HepG2 (cell line): ENCODE data around the gene PLCXD3. TPM values are rescaled to one million over a fixed set of nuclear protein-coding genes. Genes with fewer than 3 reads are reported as not detected.

Source experiments
- ATAC-seq: fragments of 200-7000 bp; cut with Tn5 transposase; 3 replicates; pipeline ENCODE4 v1.9.1; 2020; ENCODE audit warnings: mild to moderate bottlenecking, moderate library complexity
- BruUV-seq: library from RNA; stranded (reverse); fragments of 400-500 nt; replicated peaks from 2 replicates; lab custom pipeline; 2021; lab: Mats Ljungman, UMichigan
- CTCF ChIA-PET: fragments of 300-600 bp; formaldehyde crosslinking; extraction: SDS; loops from one replicate; lab custom pipeline; 2021; ENCODE audit warnings: low total read pairs, inconsistent platforms, low intra/inter-chr PET ratio; lab: Yijun Ruan, JAX
- POLR2A ChIA-PET: fragments of 350-600 bp; sonication (Branson Sonifier 250); formaldehyde crosslinking; loops from one replicate; lab custom pipeline; 2020; ENCODE audit warnings: antibody characterized with exemption, inconsistent platforms; lab: Yijun Ruan, JAX
- DNase-seq: peaks from one replicate; pipeline ENCODE4 v3.0.0-alpha.2; 2015; ENCODE audit warnings: low spot score
- FAIRE-seq: peaks from 3 replicates; lab custom pipeline; 2011; peaks lifted over from hg19 to GRCh38; lab: Jason Lieb, UNC
- H2AFZ ChIP-seq: one replicate; pipeline ENCODE4 v1.6.1; 2011; ENCODE audit warnings: low read length, inconsistent platforms
- H3K27ac ChIP-seq: fragments of 300-600 bp; 3 replicates; pipeline ENCODE4 v1.8.0; 2011; ENCODE audit warnings: mixed run types, mild to moderate bottlenecking, mixed read lengths, low read length, inconsistent platforms; ENCODE audit not compliant: insufficient read depth; ENCODE audit errors: extremely low read length
- H3K27me3 ChIP-seq, 2 experiments: fragments of 200-600 bp in 1 of 2; 2 replicates in 1 of 2; 3 replicates in 1 of 2; pipeline versions ENCODE4 v1.6.0 to v1.8.0; 2011; ENCODE audit warnings: low read length in 2 of 2, mild to moderate bottlenecking in 2 of 2, moderate library complexity in 2 of 2, inconsistent platforms in 1 of 2; ENCODE audit not compliant: insufficient read depth in 2 of 2, control insufficient read depth in 1 of 2
- H3K36me3 ChIP-seq, 2 experiments: fragments of 200-600 bp in 1 of 2; replicated peaks in 1 of 2; 2 replicates in 1 of 2; 3 replicates in 1 of 2; pipeline versions ENCODE4 v1.5.1 to v1.8.0; 2011; ENCODE audit warnings: low read length in 2 of 2, inconsistent platforms in 1 of 2; ENCODE audit not compliant: insufficient read depth in 2 of 2, control insufficient read depth in 1 of 2
- H3K4me1 ChIP-seq: 2 replicates; pipeline ENCODE4 v1.5.1; 2012; ENCODE audit warnings: low read length, inconsistent platforms; ENCODE audit not compliant: insufficient read depth
- H3K4me2 ChIP-seq: 2 replicates; pipeline ENCODE4 v1.6.0; 2011; ENCODE audit warnings: low read depth, low read length, inconsistent platforms
- H3K4me3 ChIP-seq, 3 experiments: fragments of 200-600 bp in 1 of 3; sonication (generic), shearing (Covaris generic) in 1 of 3; replicated peaks in 1 of 3; 2 replicates each; pipeline ENCODE4 v1.5.1; 2011 to 2016; ENCODE audit warnings: low read length in 3 of 3, inconsistent platforms in 2 of 3, low read depth in 2 of 3, mild to moderate bottlenecking in 2 of 3, control low read depth in 1 of 3, mixed read lengths in 1 of 3; ENCODE audit not compliant: insufficient read depth in 1 of 3
- H3K79me2 ChIP-seq: one replicate; pipeline ENCODE4 v1.6.1; 2011; ENCODE audit warnings: low read length, inconsistent platforms; ENCODE audit not compliant: insufficient read depth
- H3K9ac ChIP-seq: 2 replicates; pipeline ENCODE4 v1.6.0; 2011; ENCODE audit warnings: mild to moderate bottlenecking, low read depth, low read length, inconsistent platforms; ENCODE audit not compliant: insufficient read depth
- H3K9me3 ChIP-seq: 2 replicates; pipeline ENCODE4 v1.5.1; 2012; ENCODE audit warnings: mild to moderate bottlenecking, low read length
- H4K20me1 ChIP-seq: 2 replicates; pipeline ENCODE4 v1.6.0; 2011; ENCODE audit warnings: inconsistent platforms, mild to moderate bottlenecking, low read length, moderate library complexity; ENCODE audit not compliant: insufficient read depth
- CBX2 ChIP-seq, 2 experiments: fragments of 200-600 bp in 1 of 2; sonication (generic); formaldehyde crosslinking in 1 of 2; IDR thresholded peaks; 2 replicates each; pipeline versions ENCODE4 v1.7.0 to v1.8.1; 2018 to 2022; ENCODE audit warnings: low read depth in 2 of 2, low read length in 1 of 2, mild to moderate bottlenecking in 1 of 2, missing genetic modification reagents in 1 of 2
- HNRNPLL ChIP-seq: fragments of 200-400 bp; formaldehyde crosslinking; IDR thresholded peaks from 2 replicates; pipeline ENCODE4 v1.6.1; 2017; ENCODE audit warnings: mild to moderate bottlenecking, low read depth, low read length; ENCODE audit not compliant: poor library complexity, severe bottlenecking
- PHB2 ChIP-seq: fragments of 450-650 bp; IDR thresholded peaks from 2 replicates; pipeline ENCODE4 v1.6.1; 2018; ENCODE audit not compliant: partially characterized antibody
- PHF5A ChIP-seq: IDR thresholded peaks from one replicate; pipeline ENCODE4 v1.6.1; 2018; ENCODE audit warnings: low read depth, missing genetic modification reagents; ENCODE audit not compliant: unreplicated experiment
- RFX1 ChIP-seq: fragments of 450-650 bp; IDR thresholded peaks from 2 replicates; pipeline ENCODE4 v1.6.1; 2017
- TFAP4 ChIP-seq: sonication (generic); IDR thresholded peaks from 2 replicates; pipeline ENCODE4 v1.6.1; 2016; ENCODE audit warnings: low read depth, borderline replicate concordance
- TOE1 ChIP-seq: sonication (generic); formaldehyde crosslinking; IDR thresholded peaks from 2 replicates; pipeline ENCODE4 v1.4.0; 2020; ENCODE audit warnings: mild to moderate bottlenecking, missing genetic modification reagents
- ZBTB8A ChIP-seq: sonication (generic); formaldehyde crosslinking; IDR thresholded peaks from 2 replicates; pipeline ENCODE4 v1.4.0; 2020; ENCODE audit warnings: mild to moderate bottlenecking, low read depth, missing genetic modification reagents, borderline replicate concordance
- ZNF143 ChIP-seq: sonication (generic); formaldehyde crosslinking; IDR thresholded peaks from 2 replicates; pipeline ENCODE4 v1.4.0; 2020; ENCODE audit warnings: missing genetic modification reagents
- ZNF281 ChIP-seq: sonication (generic); formaldehyde crosslinking; IDR thresholded peaks from 2 replicates; pipeline ENCODE4 v1.4.0; 2020; ENCODE audit warnings: missing genetic modification reagents, borderline replicate concordance
- ZNF766 ChIP-seq: sonication (generic); formaldehyde crosslinking; IDR thresholded peaks from 2 replicates; pipeline ENCODE4 v1.5.0; 2020; ENCODE audit warnings: missing genetic modification reagents, borderline replicate concordance
- WGBS: methylation state at CpG from one replicate; pipeline ENCODE4 v1.1.6; 2017; ENCODE audit warnings: low lambda C conversion rate; 5-methylcytosine and 5-hydroxymethylcytosine counted together
- in situ Hi-C: cut with HindIII; loops from 2 replicates; pipeline ENCODE4 v1.10.0; 2017; ENCODE audit warnings: low pct_unique_long_range_greater_than_20kb; ENCODE audit not compliant: extremely low pct_ligation_motif_present
- intact Hi-C: fragments of 100-400 bp; cut with micrococcal nuclease; formaldehyde crosslinking; loops from one replicate; pipeline ENCODE4 v1.10.0; 2022; ENCODE audit not compliant: unreplicated experiment
- polyA plus RNA-seq, 8 experiments: library from polyadenylated mRNA; depleted of rRNA in 3 of 8; stranded (reverse) in 7 of 8; unstranded in 1 of 8; fragments of >200 nt; fragmentation: Illumina TruSeq in 4 of 8; extraction: Trizol in 4 of 8; gene quantifications; 2 replicates each; pipeline versions ENCODE4 v1.2.1 to v1.2.3, GENCODE V29; 2011 to 2016; ENCODE audit warnings: low read depth in 4 of 8, missing spikeins in 1 of 8, mixed read lengths in 1 of 8; ENCODE audit not compliant: insufficient read depth in 1 of 8
- total RNA-seq, 5 experiments: library from RNA; depleted of rRNA; stranded (reverse); fragments of >200 nt; fragmentation: Illumina TruSeq; extraction: Trizol; gene quantifications; 2 replicates each; pipeline ENCODE4 v1.2.3, GENCODE V29; 2016; ENCODE audit warnings: low read depth in 1 of 5
- TF ChIP-seq, protein P1 (sequence below): sonication (generic); formaldehyde crosslinking; IDR thresholded peaks from 2 replicates; pipeline ENCODE4 v1.8.1; 2022; ENCODE audit warnings: mild to moderate bottlenecking, missing genetic modification reagents

The PLCXD3 gene
- total and polyA plus RNA-seq, 2 of the 13 experiments (the other 11 are each of a cell fraction or from before 2014, with no cell fraction given): not detected

DNA sequence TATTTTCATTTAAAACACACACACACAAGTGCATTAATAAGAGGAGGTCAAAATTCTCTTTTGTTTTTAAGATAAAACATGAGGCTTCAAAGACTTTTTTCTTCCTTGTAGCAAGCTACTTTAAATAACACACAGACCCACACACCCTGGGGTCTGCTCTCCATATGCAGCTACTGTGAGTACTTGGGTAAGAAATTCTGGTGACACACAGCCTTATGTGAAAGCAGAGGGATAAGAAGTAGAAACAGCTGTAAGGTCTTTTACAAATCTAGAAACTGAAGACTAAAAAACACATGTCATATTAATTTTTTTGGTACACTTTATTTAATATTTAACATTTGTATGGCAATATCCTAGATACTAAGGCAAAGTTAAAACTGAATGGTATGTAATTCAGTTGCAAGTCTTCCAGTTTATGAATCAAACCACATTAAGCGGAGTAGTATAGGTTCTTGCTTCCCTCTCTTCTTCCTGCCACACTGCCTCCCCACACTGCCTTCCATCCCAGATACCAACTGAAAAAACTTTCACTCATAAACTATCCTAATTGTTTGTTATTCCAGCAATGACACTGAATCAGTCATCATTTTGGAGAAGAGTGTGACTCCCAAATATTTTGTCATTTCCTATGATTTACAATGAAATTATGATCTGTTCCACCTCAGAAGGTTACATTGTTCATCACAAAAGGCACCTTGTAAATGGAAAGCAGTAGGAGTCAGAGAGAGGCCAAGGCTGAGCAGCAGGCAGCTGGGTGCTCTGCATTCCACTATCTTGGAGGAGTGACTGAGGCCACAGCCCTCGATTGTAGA is 92.0 kb downstream of the PLCXD3 start:
- in situ Hi-C loops: no loop called here
- H3K27me3 ChIP-seq: no peaks in the 10 kb centered on the region
- H3K9ac ChIP-seq: no peak overlapping the region
- no peaks in the 10 kb centered on the region for H3K36me3 ChIP-seq
- H4K20me1 ChIP-seq: no peaks in the 10 kb centered on the region
- no peak for DNase-seq
- no peak overlapping the region for H2AFZ ChIP-seq
- H3K79me2 ChIP-seq: no peaks in the 10 kb centered on the region
- intact Hi-C loops: loop anchor here (10.0 kb wide), 1 partner anchor 216 kb away; no protein-coding TSS in a partner anchor
- no peak for ATAC-seq
- H3K9me3 ChIP-seq: no peaks in the 10 kb centered on the region
- no peak overlapping the region for H3K4me2 ChIP-seq
- ChIA-PET POLR2A (no interaction called here), CTCF (no interaction called here)
- WGBS: 36% methylated on average over 2 of the region's 2 CpGs
- no TSS peak for BruUV-seq
- FAIRE-seq: no peak
- H3K4me3 ChIP-seq: no peak overlapping the region
- peaks cover 7% of the 10 kb centered on the region for H3K4me1 ChIP-seq
- no peak overlapping the region for H3K27ac ChIP-seq
- TF ChIP-seq ZNF143 (CRISPR knock-in tag): no peak
- TF ChIP-seq TOE1 (CRISPR knock-in tag): no peak
- TF ChIP-seq HNRNPLL: no peak
- TF ChIP-seq PHF5A (CRISPR knock-in tag): no peak
- no peak for TF ChIP-seq CBX2 (IDR thresholded peaks at IDR 0.05; ENCODE audit: low read depth, low read length)
- TF ChIP-seq CBX2 (CRISPR knock-in tag; IDR thresholded peaks at IDR 0.05; ENCODE audit: low read depth): no peak
- TF ChIP-seq ZNF766: no peak
- TF ChIP-seq TFAP4: no peak
- TF ChIP-seq PHB2: no peak
- TF ChIP-seq, protein P1, sequence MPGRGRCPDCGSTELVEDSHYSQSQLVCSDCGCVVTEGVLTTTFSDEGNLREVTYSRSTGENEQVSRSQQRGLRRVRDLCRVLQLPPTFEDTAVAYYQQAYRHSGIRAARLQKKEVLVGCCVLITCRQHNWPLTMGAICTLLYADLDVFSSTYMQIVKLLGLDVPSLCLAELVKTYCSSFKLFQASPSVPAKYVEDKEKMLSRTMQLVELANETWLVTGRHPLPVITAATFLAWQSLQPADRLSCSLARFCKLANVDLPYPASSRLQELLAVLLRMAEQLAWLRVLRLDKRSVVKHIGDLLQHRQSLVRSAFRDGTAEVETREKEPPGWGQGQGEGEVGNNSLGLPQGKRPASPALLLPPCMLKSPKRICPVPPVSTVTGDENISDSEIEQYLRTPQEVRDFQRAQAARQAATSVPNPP (CRISPR knock-in tag): no peak
- TF ChIP-seq RFX1: no peak
- no peak for TF ChIP-seq ZBTB8A (CRISPR knock-in tag)
- TF ChIP-seq ZNF281 (CRISPR knock-in tag): no peak
